ENCODE measurements around the gene ZNF280A.
A peak's percentile ranks its signal among the peaks of the same experiment; 100 is the strongest.

Gene ZNF280A

DNA sequence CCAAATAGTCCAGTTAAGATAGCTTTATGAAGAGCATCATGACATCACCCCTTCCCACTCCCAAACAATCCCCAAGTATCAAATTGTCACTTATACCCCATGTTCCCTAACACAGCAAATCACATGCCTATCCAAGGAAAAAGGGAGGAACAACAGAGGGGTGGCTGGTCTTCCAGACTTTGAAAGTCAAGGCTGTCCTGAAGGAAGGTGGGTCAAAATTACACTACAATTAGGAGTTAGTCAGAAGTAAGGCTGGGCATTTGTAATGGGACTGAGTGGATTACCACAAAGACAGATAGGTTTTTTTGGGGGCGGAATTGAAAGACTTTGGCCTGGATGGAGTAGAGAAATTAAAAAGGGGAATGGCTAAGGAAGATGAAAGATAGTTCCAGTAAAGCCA lies 33.1 kb upstream of the ZNF280A start:
- no peak for DNase-seq
- no peak for TF ChIP-seq CTCF (IDR thresholded peaks at IDR 0.05; ENCODE audit: low read depth, low read length)
- no peak overlapping the region for H3K4me3 ChIP-seq (ENCODE audit: low read depth, low read length)
- H3K4me1 ChIP-seq, result 0 out of 2 replicates have a peak, but pooled peaks cover 3% of the 10 kb centered on the region
- H3K36me3 ChIP-seq, result no peaks in the 10 kb centered on the region
- H3K9me3 ChIP-seq, result no peaks in the 10 kb centered on the region
- no peaks in the 10 kb centered on the region for H3K27me3 ChIP-seq

GRCh38 chr22:22552630-22553029 lies 32.6 kb upstream of the ZNF280A start:
- H3K36me3 ChIP-seq, result no peaks in the 10 kb centered on the region
- 0 out of 2 replicates have a peak, but pooled peaks cover 3% of the 10 kb centered on the region for H3K4me1 ChIP-seq
- TF ChIP-seq CTCF (IDR thresholded peaks at IDR 0.05; ENCODE audit: low read depth, low read length), result peak; percentile 59
- DNase-seq, result peak; percentile 71
- H3K9me3 ChIP-seq, result no peaks in the 10 kb centered on the region
- no peak overlapping the region for H3K4me3 ChIP-seq (ENCODE audit: low read depth, low read length)
- no peaks in the 10 kb centered on the region for H3K27me3 ChIP-seq

DNA sequence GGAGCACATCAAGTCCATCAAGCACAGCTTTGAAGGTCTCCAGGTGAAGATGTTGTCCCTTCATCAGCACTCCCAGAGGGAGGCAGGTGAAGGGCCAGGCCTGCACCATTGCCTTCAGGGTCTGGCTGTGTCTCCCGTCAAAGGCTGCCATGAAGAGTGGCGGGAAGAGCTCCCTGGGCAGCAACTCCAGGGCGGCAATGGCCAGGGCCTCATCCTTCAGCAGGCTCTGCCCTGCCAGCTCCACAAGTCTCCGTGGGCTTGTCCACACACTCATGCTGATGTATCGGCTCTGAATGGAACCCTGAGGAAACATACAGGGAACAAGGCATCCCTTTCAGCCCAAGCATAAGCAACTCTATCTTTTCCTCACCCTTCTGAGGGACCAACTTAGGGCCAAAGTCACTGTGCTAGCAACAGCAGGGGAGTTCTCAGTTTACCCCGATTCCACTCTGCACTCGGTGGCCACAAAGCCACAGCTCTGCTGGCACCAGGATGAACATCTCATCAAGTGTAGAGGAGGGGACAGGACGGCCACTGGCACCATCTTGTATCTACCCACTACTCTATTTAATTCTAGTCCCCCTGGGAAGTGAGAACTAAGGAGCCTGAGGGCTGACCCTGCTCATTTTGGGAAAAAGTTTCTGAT lies 30.8 kb upstream of the ZNF280A start:
- H3K36me3 ChIP-seq, result no peaks in the 10 kb centered on the region
- TF ChIP-seq CTCF (IDR thresholded peaks at IDR 0.05; ENCODE audit: low read depth, low read length), result no peak
- H3K4me3 ChIP-seq (ENCODE audit: low read depth, low read length), result no peak overlapping the region
- no peaks in the 10 kb centered on the region for H3K27me3 ChIP-seq
- 0 out of 2 replicates have a peak, but pooled peaks cover 3% of the 10 kb centered on the region for H3K4me1 ChIP-seq
- DNase-seq, result no peak
- H3K9me3 ChIP-seq, result no peaks in the 10 kb centered on the region

DNA sequence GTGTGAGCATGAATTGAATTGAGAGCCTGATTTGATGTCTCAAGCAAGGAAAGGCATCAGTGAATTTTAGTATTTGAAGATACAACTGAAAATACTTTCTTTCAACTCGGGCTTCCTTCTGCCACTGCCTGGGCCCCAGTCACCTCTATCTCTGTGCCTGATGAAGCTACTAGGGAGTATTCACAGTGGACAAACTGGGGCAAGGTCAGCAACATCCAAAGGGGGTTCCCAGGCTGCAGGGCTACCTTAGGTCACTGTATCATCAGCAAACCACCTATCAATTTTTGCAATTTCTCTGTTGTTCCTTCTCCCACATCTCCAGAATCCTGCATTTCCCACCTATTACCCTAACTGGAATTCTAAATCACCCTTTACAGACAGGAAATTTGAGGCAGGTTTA lies 28.8 kb upstream of the ZNF280A start:
- no peaks in the 10 kb centered on the region for H3K27me3 ChIP-seq

GRCh38 chr22:22548317-22548716 lies 28.2 kb upstream of the ZNF280A start:
- Histone ChIP-seq H3K4me1 (no peaks in the 10 kb centered on the region), H3K27me3 (no peaks in the 10 kb centered on the region), H3K36me3 (no peaks in the 10 kb centered on the region), H3K4me3 (ENCODE audit: low read depth, low read length) (no peak overlapping the region), H3K9me3 (no peaks in the 10 kb centered on the region)
- DNase-seq, result no peak
- TF ChIP-seq CTCF (IDR thresholded peaks at IDR 0.05; ENCODE audit: low read depth, low read length), result no peak

More for the DNA sequence above, 28.8 kb upstream of the ZNF280A start:
- no peak for TF ChIP-seq CTCF (IDR thresholded peaks at IDR 0.05; ENCODE audit: low read depth, low read length)
- DNase-seq, result no peak
- Histone ChIP-seq H3K4me3 (ENCODE audit: low read depth, low read length) (no peak overlapping the region), H3K4me1 (0 out of 2 replicates have a peak, but pooled peaks cover 3% of the 10 kb centered on the region), H3K9me3 (no peaks in the 10 kb centered on the region), H3K36me3 (no peaks in the 10 kb centered on the region)

DNA sequence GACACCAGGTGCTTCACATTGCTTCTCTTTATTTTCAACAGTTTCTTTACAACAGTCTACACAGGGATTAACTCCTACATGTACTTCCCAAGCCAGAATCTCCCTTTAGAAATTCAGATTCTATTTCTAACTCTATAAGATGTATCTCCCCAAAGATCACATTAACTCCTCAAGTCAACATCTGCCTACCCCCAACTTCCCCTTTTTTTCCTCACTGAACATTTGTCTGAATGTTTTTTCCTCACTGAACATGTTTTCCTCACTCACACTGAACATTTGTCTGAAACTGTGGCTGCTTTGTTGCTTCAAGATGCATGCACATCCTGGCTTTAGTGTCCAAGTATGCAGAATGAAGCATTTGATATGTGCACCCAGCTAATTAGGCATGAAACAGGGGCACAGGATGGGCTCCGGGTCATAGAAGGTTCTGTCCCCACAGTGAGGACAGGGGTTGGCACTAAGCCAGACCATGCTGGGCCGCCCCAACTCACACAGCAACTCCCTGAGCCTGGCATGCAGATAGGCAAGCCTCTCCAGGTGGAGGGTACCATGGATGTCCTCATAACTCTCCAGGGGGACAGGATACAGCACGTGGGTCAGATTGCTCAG lies 27.7 kb upstream of the ZNF280A start:
- DNase-seq, result no peak
- Histone ChIP-seq H3K27me3 (no peaks in the 10 kb centered on the region), H3K4me1 (no peaks in the 10 kb centered on the region), H3K4me3 (ENCODE audit: low read depth, low read length) (no peak overlapping the region), H3K9me3 (no peaks in the 10 kb centered on the region), H3K36me3 (no peaks in the 10 kb centered on the region)
- TF ChIP-seq CTCF (IDR thresholded peaks at IDR 0.05; ENCODE audit: low read depth, low read length), result no peak

All from BE2C (cell line).